Mucosa of gallbladder (tissue), 1 donor: ENCODE data around the gene NTN3. TPM values are rescaled to one million over a fixed set of nuclear protein-coding genes. Genes with fewer than 3 reads are reported as not detected.

Source experiments
- DNase-seq: peaks from one replicate; pipeline ENCODE4 v3.0.0-alpha.2; 2020; ENCODE audit warnings: low spot score
- total RNA-seq: library from RNA; stranded (reverse); gene quantifications from one replicate; pipeline ENCODE4 v1.2.1, GENCODE V29; 2021
- donor health status: DM: no; HTN: no; CAD: no.

The NTN3 gene
- total RNA-seq, 1 donor from 2014 or later = 0.46 TPM

- no peak for DNase-seq
These were observed 43.5 kb downstream of the NTN3 start for GRCh38 chr16:2514333-2515179.

DNA sequence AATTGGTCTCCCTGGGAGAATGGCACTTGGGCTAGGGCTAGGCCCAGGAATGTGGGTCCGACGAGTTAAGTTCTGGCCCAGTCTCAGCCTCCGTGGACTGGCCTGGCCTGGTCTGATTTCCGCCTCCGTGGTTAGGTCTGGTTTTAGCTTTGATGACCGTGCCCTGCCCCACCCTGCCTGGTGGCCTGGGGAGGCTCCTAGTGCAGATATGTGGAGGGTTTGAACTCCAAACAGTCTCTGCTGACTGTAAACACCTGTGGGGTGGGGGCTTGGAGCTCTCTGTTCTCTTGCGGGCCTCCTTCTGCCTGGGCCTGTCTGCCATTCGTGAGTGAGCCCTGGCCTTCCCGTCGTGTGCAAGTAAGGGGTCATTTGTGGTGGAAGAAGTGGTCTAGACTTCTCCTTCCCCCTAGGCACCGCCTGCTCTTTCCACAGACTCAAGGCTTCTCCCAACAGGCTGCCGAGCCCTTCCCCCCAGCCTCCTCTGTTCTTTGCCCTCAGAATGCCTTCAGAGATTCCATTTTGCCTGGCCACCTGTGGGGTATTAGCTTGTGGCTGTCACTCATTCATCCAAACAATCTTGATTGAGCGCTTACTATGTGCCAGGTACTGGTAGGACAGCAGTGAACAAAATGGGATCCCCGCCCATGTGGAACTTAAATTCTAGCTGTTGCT, 44.2 kb downstream of the NTN3 start:
- DNase-seq = no peak

GRCh38 chr16:2516391-2517240, 45.5 kb downstream of the NTN3 start:
- no peak for DNase-seq

GRCh38 chr16:2517954-2518605, 47.0 kb downstream of the NTN3 start:
- no peak for DNase-seq

- no peak for DNase-seq
These were observed 48.0 kb downstream of the NTN3 start for GRCh38 chr16:2518823-2519710.

DNA sequence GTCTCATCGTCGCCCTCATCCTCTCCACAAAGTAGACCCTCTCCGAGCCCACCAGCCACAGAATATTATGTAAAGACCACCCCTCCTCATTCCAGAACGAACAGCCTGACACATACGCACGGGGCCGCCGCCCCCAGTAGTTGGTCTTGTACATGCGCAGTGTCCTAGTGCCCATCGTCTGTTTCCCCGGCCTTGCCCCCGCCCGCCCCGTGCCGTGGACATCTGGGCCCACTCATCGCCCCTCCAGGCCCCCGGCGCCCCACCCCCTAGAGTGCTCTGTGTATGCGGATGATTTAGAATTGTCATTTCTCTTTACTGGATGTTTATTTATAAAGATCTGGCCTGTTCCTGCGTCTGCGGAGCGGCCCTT, 48.6 kb downstream of the NTN3 start:
- DNase-seq = no peak

DNA sequence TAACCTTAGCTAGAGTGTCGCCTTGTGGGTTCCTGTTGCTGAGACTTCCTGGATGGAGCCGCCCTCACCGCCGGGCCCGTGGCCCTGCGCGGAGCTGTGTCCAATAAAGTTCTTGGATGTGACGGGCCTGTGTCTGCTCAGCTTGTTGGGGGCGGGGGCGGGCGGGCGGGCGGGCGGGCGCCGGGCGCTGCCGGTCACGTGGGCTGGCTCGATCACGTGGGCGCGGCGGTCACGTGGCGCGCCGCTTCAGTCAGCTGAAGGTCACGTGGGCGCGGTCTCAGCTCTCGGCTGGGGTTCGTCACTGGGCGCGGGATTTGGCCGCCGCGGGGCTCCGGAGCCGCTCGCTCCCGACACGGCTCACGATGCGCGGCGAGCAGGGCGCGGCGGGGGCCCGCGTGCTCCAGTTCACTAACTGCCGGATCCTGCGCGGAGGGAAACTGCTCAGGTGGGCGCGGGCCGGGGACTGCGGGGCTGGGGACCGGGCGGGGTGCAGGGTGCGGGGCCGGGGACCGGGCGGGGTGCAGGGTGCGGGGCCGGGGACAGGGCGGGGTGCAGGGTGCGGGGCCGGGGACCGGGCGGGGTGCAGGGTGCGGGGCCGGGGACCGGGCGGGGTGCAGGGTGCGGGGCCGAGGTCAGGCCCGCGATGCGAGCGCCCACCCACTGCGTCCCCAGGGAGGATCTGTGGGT, 49.1 kb downstream of the NTN3 start, which contains the start of gene AMDHD2:
Gene AMDHD2, plus strand, starts transcription at position 275 of the 687 bp plus-strand sequence. Its CDS starts 88 bp downstream, at position 363.
- peak; percentile 94 for DNase-seq

- DNase-seq = no peak
These were observed 49.9 kb downstream of the NTN3 start for GRCh38 chr16:2520784-2521531.

Other genes with a start within 250 kb of the NTN3 start
- 33.3 TPM for gene E4F1, start 247.7 kb upstream of the NTN3 start, total RNA-seq
- gene DNASE1L2, start 234.9 kb upstream of the NTN3 start, total RNA-seq = 4.6 TPM
- 69.9 TPM for gene ECI1, start 219.7 kb upstream of the NTN3 start, total RNA-seq
- gene RNPS1, start 203.2 kb upstream of the NTN3 start, total RNA-seq = 114 TPM
- 18.3 TPM for gene ABCA3, start 130.6 kb upstream of the NTN3 start, total RNA-seq
- gene CCNF, start 41.9 kb upstream of the NTN3 start, total RNA-seq = 3.7 TPM
- gene TEDC2, start 11.2 kb upstream of the NTN3 start, total RNA-seq = 0.60 TPM
- gene TBC1D24, start 3.8 kb downstream of the NTN3 start, total RNA-seq = 20.6 TPM
- 246 TPM for gene ATP6V0C, start 42.7 kb downstream of the NTN3 start, total RNA-seq
- 60.9 TPM for gene AMDHD2, start 49.1 kb downstream of the NTN3 start, total RNA-seq
- 1.8 TPM for gene CEMP1, start 60.1 kb downstream of the NTN3 start, total RNA-seq
- gene PDPK1, start 66.7 kb downstream of the NTN3 start, total RNA-seq = 72.0 TPM
- gene KCTD5, start 211.2 kb downstream of the NTN3 start, total RNA-seq = 18.6 TPM
- gene PRSS27, start 248.9 kb downstream of the NTN3 start, total RNA-seq = 0.52 TPM